MM.1S (cell line): ENCODE data around the gene ABCC1.

Experiments
- CTCF ChIP-seq: fragments of 300-600 bp; sonication (generic); IDR thresholded peaks from 2 replicates; pipeline ENCODE4 v1.5.1; 2016; ENCODE audit warnings: antibody characterized with exemption, low read length, mixed read lengths
- EZH2 ChIP-seq: fragments of 300-600 bp; sonication (generic); optimal IDR thresholded peaks from 2 replicates; pipeline ENCODE3; 2017; ENCODE audit warnings: low read depth, mild to moderate bottlenecking, antibody characterized with exemption, low read length, mixed read lengths

GRCh38 chr16:16189842-16190241, 240.4 kb downstream of the ABCC1 start:
- TF ChIP-seq CTCF (no peak), EZH2 (no peak)
